ENCODE measurements around the gene GCAT. TPM values are rescaled to one million over a fixed set of nuclear protein-coding genes. Genes with fewer than 3 reads are reported as not detected.

GCAT gene
- total and polyA plus RNA-seq, 4 donors: 9.3 to 31.1 (median 14.5) TPM

- Histone ChIP-seq H3K36me3 (ENCODE audit: control insufficient read depth in 4 of 4, insufficient read depth in 4 of 4, low read length in 4 of 4) (peaks cover 11 to 64% (median 43%) of the 10 kb centered on the region in 4 donors), H3K4me3 (no peak overlapping the region), H3K27ac (ENCODE audit: low read depth in 1 of 2, low read length in 1 of 2) (no peak overlapping the region), H3K9ac (ENCODE audit: insufficient read depth in 1 of 2, low read length in 2 of 2) (no peak overlapping the region), H3K4me1 (ENCODE audit: control insufficient read depth in 5 of 5, insufficient read depth in 5 of 5, low read length in 5 of 5) (peaks cover 0 to 4% (median 0%) of the 10 kb centered on the region in 5 donors), H3K27me3 (ENCODE audit: control insufficient read depth in 3 of 3, insufficient read depth in 3 of 3, low read length in 2 of 3) (no peaks in the 10 kb centered on the region), H3K9me3 (ENCODE audit: control insufficient read depth in 4 of 4, insufficient read depth in 3 of 4, low read length in 3 of 4) (no peaks in the 10 kb centered on the region)
- WGBS, 2 donors: 89 to 98% methylated on average over 3 of the region's 3 CpGs
- ATAC-seq (ENCODE audit: insufficient read depth, low FRiP score): no peak
- no peak for TF ChIP-seq CTCF (IDR thresholded peaks at IDR 0.05; ENCODE audit: control extremely low read depth, extremely low read depth)
- no peak for DNase-seq
Observed at GRCh38 chr22:37760152-37760551, 47.6 kb upstream of the GCAT start.

- H3K4me3 ChIP-seq: no peak overlapping the region
- ATAC-seq (ENCODE audit: insufficient read depth, low FRiP score) (no peak), DNase-seq (no peak)
- peaks cover 11 to 56% (median 38%) of the 10 kb centered on the region in 4 donors for H3K36me3 ChIP-seq (ENCODE audit: control insufficient read depth in 4 of 4, insufficient read depth in 4 of 4, low read length in 4 of 4)
- H3K4me1 ChIP-seq (ENCODE audit: control insufficient read depth in 5 of 5, insufficient read depth in 5 of 5, low read length in 5 of 5): peaks cover 0 to 4% (median 0%) of the 10 kb centered on the region in 5 donors
- no peak overlapping the region for H3K9ac ChIP-seq (ENCODE audit: insufficient read depth in 1 of 2, low read length in 2 of 2)
- no peaks in the 10 kb centered on the region for H3K9me3 ChIP-seq (ENCODE audit: control insufficient read depth in 4 of 4, insufficient read depth in 3 of 4, low read length in 3 of 4)
- no peak for TF ChIP-seq CTCF (IDR thresholded peaks at IDR 0.05; ENCODE audit: control extremely low read depth, extremely low read depth)
- H3K27ac ChIP-seq (ENCODE audit: low read depth in 1 of 2, low read length in 1 of 2): no peak overlapping the region
- 75 to 78% methylated on average over 10 of the region's 10 CpGs for WGBS, 2 donors
- no peaks in the 10 kb centered on the region for H3K27me3 ChIP-seq (ENCODE audit: control insufficient read depth in 3 of 3, insufficient read depth in 3 of 3, low read length in 2 of 3)
Observed at GRCh38 chr22:37762389-37762836, 45.3 kb upstream of the GCAT start.

GRCh38 chr22:37763012-37763411 is 44.7 kb upstream of the GCAT start:
- TF ChIP-seq CTCF (IDR thresholded peaks at IDR 0.05; ENCODE audit: control extremely low read depth, extremely low read depth): no peak
- 95 to 97% methylated on average over 9 of the region's 9 CpGs for WGBS, 2 donors
- ATAC-seq (ENCODE audit: insufficient read depth, low FRiP score) (no peak), DNase-seq (no peak)
- Histone ChIP-seq H3K36me3 (ENCODE audit: control insufficient read depth in 4 of 4, insufficient read depth in 4 of 4, low read length in 4 of 4) (peaks cover 11 to 54% (median 37%) of the 10 kb centered on the region in 4 donors), H3K27ac (ENCODE audit: low read depth in 1 of 2, low read length in 1 of 2) (no peak overlapping the region), H3K27me3 (ENCODE audit: control insufficient read depth in 3 of 3, insufficient read depth in 3 of 3, low read length in 2 of 3) (no peaks in the 10 kb centered on the region), H3K4me1 (ENCODE audit: control insufficient read depth in 5 of 5, insufficient read depth in 5 of 5, low read length in 5 of 5) (peaks cover 0 to under 1% (median 0%) of the 10 kb centered on the region in 5 donors), H3K9ac (ENCODE audit: insufficient read depth in 1 of 2, low read length in 2 of 2) (no peak overlapping the region), H3K4me3 (no peak overlapping the region), H3K9me3 (ENCODE audit: control insufficient read depth in 4 of 4, insufficient read depth in 3 of 4, low read length in 3 of 4) (no peaks in the 10 kb centered on the region)

GRCh38 chr22:37763652-37764051 is 44.1 kb upstream of the GCAT start:
- no peak for TF ChIP-seq CTCF (IDR thresholded peaks at IDR 0.05; ENCODE audit: control extremely low read depth, extremely low read depth)
- Histone ChIP-seq H3K4me3 (no peak overlapping the region), H3K36me3 (ENCODE audit: control insufficient read depth in 4 of 4, insufficient read depth in 4 of 4, low read length in 4 of 4) (peaks cover 15 to 54% (median 36%) of the 10 kb centered on the region in 4 donors), H3K9ac (ENCODE audit: insufficient read depth in 1 of 2, low read length in 2 of 2) (no peak overlapping the region), H3K9me3 (ENCODE audit: control insufficient read depth in 4 of 4, insufficient read depth in 3 of 4, low read length in 3 of 4) (no peaks in the 10 kb centered on the region), H3K27me3 (ENCODE audit: control insufficient read depth in 3 of 3, insufficient read depth in 3 of 3, low read length in 2 of 3) (no peaks in the 10 kb centered on the region), H3K4me1 (ENCODE audit: control insufficient read depth in 5 of 5, insufficient read depth in 5 of 5, low read length in 5 of 5) (no peaks in the 10 kb centered on the region), H3K27ac (ENCODE audit: low read depth in 1 of 2, low read length in 1 of 2) (no peak overlapping the region)
- DNase-seq: no peak
- no peak for ATAC-seq (ENCODE audit: insufficient read depth, low FRiP score)
- 91 to 93% methylated on average over 16 of the region's 16 CpGs for WGBS, 2 donors
